Measurements from ENCODE around the gene XXYLT1.

Gene XXYLT1

DNA sequence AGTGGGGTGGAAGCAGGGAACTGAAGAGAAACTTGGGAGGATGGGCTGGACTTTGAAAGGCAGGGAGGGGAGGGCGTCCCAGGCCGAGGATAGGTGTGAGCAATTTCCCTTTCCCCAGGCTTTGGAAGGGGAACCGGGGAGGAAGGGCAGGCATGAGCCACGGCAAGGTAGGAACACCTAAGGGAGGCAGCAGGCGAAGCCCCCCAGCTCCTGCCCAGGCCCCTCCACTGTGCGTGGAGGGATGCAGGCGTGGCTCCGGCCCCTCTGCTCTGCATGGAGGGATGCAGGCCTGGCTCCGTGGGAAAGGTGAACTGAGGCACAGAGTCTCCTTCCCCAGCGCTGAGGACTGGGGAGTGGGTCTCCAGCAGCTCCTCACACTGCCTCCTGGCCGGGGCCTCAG, 236.4 kb downstream of the XXYLT1 start:
- 88 to 90% methylated on average over 9 to 11 of the region's 11 CpGs for WGBS, 2 experiments (ENCODE audit: insufficient coverage in 2 of 2)
- H3K9me3 ChIP-seq (ENCODE audit: control insufficient read depth, low read length) = peaks cover 4% of the 10 kb centered on the region
- no peak overlapping the region for H3K27ac ChIP-seq (ENCODE audit: low read depth, low read length, severe bottlenecking)
- no peaks in the 10 kb centered on the region for H3K36me3 ChIP-seq (ENCODE audit: control insufficient read depth, insufficient read depth, low read length)
- H3K4me1 ChIP-seq (ENCODE audit: control insufficient read depth, insufficient read depth, low read length, poor library complexity, severe bottlenecking) = peaks cover 51% of the 10 kb centered on the region
- H3K4me3 ChIP-seq (ENCODE audit: extremely low read depth, insufficient read depth, low read length, poor library complexity, severe bottlenecking) = no peak overlapping the region

DNA sequence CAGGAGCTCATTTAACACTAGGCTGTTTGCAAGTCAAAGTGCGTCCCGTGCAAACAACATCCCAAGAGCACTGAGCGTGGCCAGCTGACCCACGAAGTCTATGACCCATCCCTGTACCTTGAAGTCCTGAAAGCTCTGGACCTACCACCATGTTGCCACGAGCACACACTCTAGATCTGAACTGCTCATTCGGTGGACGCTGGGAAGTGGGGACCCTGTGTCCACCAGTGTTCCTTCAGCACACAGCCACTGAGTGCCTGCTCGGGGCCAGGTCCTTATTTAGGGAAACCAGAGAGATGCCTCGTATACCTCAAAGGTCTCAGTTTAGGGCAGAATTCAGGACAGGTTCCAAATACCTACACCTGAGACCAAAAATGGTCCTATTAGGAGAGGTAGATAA, 236.9 kb downstream of the XXYLT1 start:
- Histone ChIP-seq H3K4me3 (ENCODE audit: extremely low read depth, insufficient read depth, low read length, poor library complexity, severe bottlenecking) (no peak overlapping the region), H3K36me3 (ENCODE audit: control insufficient read depth, insufficient read depth, low read length) (no peaks in the 10 kb centered on the region), H3K4me1 (ENCODE audit: control insufficient read depth, insufficient read depth, low read length, poor library complexity, severe bottlenecking) (peaks cover 52% of the 10 kb centered on the region), H3K9me3 (ENCODE audit: control insufficient read depth, low read length) (peaks cover 4% of the 10 kb centered on the region), H3K27ac (ENCODE audit: low read depth, low read length, severe bottlenecking) (no peak overlapping the region)
- 72 to 73% methylated on average over 9 of the region's 9 CpGs for WGBS, 2 experiments (ENCODE audit: insufficient coverage in 2 of 2)

DNA sequence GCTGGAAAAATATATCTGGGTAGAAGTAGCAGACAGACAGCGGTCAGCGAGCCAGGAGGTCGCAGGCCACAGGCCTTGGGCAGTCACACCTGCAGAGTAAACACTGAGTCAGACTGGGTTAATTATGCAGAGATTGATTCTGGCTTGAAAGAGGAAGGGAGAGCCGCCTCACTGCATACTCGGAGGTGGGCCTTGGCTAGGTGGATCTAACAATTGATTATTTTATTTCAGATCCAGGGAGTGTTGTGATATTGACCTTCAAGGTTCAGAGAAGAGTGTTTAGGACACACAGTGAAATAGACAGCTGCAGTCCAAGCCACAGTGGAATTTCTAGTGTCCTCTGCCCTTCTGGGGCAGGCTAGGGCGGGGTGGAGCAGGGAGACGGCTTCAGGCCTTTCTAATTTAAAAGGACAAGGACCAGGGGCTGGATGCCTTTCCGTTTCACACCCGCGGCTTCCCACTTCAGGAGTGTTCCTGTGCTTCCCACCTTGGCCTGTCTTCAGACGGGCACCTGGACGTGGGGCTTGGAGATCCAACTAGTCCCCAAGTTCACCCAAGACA, 237.3 kb downstream of the XXYLT1 start:
- no peak overlapping the region for H3K27ac ChIP-seq (ENCODE audit: low read depth, low read length, severe bottlenecking)
- H3K36me3 ChIP-seq (ENCODE audit: control insufficient read depth, insufficient read depth, low read length) = no peaks in the 10 kb centered on the region
- no peak overlapping the region for H3K4me3 ChIP-seq (ENCODE audit: extremely low read depth, insufficient read depth, low read length, poor library complexity, severe bottlenecking)
- 56 to 61% methylated on average over 12 of the region's 12 CpGs for WGBS, 2 experiments (ENCODE audit: insufficient coverage in 2 of 2)
- peaks cover 56% of the 10 kb centered on the region for H3K4me1 ChIP-seq (ENCODE audit: control insufficient read depth, insufficient read depth, low read length, poor library complexity, severe bottlenecking)
- H3K9me3 ChIP-seq (ENCODE audit: control insufficient read depth, low read length) = peaks cover 4% of the 10 kb centered on the region

DNA sequence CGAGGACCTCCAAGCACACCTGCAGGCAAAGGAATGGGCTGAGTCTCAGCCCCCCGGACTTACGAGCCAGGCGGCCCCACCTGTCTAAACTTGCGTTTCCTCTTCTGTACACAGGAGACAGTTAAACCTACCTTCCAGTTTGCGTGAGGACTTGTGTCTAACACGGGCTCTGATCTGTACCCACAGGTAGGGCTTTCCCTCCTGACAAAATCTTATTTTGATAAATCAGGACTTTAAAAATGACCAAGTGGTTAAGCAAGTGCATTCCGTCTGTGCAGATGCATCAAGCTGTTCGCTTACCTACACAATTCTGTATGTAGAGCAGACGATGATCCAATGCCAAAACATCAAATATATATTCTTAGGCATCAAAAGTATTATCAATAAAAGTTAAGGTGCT, 238.0 kb downstream of the XXYLT1 start:
- Histone ChIP-seq H3K27ac (ENCODE audit: low read depth, low read length, severe bottlenecking) (no peak overlapping the region), H3K36me3 (ENCODE audit: control insufficient read depth, insufficient read depth, low read length) (no peaks in the 10 kb centered on the region), H3K9me3 (ENCODE audit: control insufficient read depth, low read length) (peaks cover 4% of the 10 kb centered on the region), H3K4me1 (ENCODE audit: control insufficient read depth, insufficient read depth, low read length, poor library complexity, severe bottlenecking) (peaks cover 56% of the 10 kb centered on the region), H3K4me3 (ENCODE audit: extremely low read depth, insufficient read depth, low read length, poor library complexity, severe bottlenecking) (no peak overlapping the region)
- WGBS, 2 experiments (ENCODE audit: insufficient coverage in 2 of 2) = 93% methylated on average over 5 to 7 of the region's 10 CpGs

DNA sequence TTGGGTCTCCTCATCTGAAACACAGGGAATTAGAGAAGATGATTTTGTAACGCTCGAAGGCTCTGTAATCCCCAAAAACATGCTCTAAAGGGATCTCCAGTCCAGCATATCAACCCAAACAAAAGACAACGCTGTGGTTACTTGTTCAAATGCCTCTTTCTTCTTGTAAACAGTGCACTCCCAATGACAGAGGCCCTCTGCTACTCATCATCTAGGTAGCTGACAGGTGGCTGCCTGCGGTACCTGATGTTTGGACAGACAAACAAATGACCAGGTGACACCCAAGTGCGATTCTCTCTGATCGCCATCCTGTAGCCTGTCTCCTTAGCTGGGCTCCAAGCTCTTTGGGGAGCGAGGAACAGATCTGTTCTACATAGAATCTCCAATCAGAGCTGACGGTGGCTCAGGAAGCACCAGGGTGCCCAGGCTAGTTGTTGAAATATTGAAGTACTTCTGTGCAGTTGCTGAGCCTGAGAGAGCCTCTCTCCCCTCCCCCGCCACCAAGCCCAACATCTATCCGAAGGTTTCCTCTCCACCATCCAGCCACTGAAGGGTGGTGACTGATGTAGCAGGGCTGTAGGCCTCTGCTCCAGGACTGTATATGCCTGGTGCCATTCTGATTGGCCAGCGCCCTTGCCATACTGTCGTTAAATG, 238.7 kb downstream of the XXYLT1 start:
- Histone ChIP-seq H3K4me1 (ENCODE audit: control insufficient read depth, insufficient read depth, low read length, poor library complexity, severe bottlenecking) (peaks cover 56% of the 10 kb centered on the region), H3K36me3 (ENCODE audit: control insufficient read depth, insufficient read depth, low read length) (no peaks in the 10 kb centered on the region), H3K27ac (ENCODE audit: low read depth, low read length, severe bottlenecking) (peak overlapping the region; percentile 80), H3K4me3 (ENCODE audit: extremely low read depth, insufficient read depth, low read length, poor library complexity, severe bottlenecking) (no peak overlapping the region), H3K9me3 (ENCODE audit: control insufficient read depth, low read length) (no peaks in the 10 kb centered on the region)
- WGBS, 2 experiments (ENCODE audit: insufficient coverage in 2 of 2) = 74 to 95% methylated on average over 6 to 8 of the region's 12 CpGs

DNA sequence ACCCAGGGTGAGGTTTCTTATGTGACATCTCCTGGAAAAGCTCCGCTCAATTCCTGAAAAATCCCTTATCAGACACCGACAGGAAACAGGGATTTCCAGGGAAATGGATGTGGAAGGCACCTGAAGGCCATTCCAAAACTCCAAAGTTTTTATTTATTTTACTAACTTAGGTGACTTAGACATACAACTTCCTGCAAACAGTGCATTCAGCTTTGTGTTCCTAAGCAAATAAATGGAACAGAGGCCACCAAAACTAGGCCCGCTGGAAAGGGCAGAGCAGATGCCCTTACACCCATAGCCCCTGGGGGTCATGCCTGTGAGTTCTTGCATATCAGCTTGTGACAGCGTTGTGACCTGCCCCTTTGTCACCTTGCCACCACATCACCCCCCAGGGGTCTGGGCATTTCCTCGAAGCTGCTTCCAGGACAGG, 239.4 kb downstream of the XXYLT1 start:
- Histone ChIP-seq H3K27ac (ENCODE audit: low read depth, low read length, severe bottlenecking) (peak overlapping the region; percentile 80), H3K36me3 (ENCODE audit: control insufficient read depth, insufficient read depth, low read length) (no peaks in the 10 kb centered on the region), H3K9me3 (ENCODE audit: control insufficient read depth, low read length) (no peaks in the 10 kb centered on the region), H3K4me1 (ENCODE audit: control insufficient read depth, insufficient read depth, low read length, poor library complexity, severe bottlenecking) (peaks cover 54% of the 10 kb centered on the region), H3K4me3 (ENCODE audit: extremely low read depth, insufficient read depth, low read length, poor library complexity, severe bottlenecking) (no peak overlapping the region)
- WGBS, 2 experiments (ENCODE audit: insufficient coverage in 2 of 2) = 80 to 100% methylated on average over 1 to 2 of the region's 5 CpGs

DNA sequence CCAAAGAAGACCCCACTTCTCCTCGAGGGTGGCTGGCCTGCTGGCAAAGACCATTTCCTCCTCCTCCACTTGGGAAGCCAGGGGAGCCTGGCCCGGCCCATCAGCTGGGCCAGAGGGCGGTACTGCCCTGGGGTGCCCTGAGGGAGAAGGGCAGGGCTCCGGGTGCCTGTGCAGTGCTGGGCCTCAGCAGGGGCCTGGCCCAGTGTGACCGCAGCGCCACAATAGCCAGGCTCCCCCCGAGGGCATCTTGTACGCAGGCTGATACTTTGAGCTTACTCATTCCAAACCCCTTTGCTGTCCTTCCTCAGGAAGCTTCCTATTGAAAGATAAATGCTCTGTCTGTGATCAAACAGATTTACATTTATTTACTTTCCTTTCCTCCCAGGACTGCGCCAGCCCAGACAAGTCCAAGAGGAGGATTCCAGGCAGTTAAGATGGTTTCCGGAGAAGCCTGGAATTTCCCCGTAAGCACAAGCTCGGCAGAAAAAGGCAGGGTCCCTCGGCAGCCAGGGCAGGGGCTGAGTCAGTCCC, 240.1 kb downstream of the XXYLT1 start:
- H3K27ac ChIP-seq (ENCODE audit: low read depth, low read length, severe bottlenecking) = peak overlapping the region; percentile 80
- 56 to 68% methylated on average over 11 to 12 of the region's 13 CpGs for WGBS, 2 experiments (ENCODE audit: insufficient coverage in 2 of 2)
- peaks cover 50% of the 10 kb centered on the region for H3K4me1 ChIP-seq (ENCODE audit: control insufficient read depth, insufficient read depth, low read length, poor library complexity, severe bottlenecking)
- no peaks in the 10 kb centered on the region for H3K36me3 ChIP-seq (ENCODE audit: control insufficient read depth, insufficient read depth, low read length)
- no peak overlapping the region for H3K4me3 ChIP-seq (ENCODE audit: extremely low read depth, insufficient read depth, low read length, poor library complexity, severe bottlenecking)
- no peaks in the 10 kb centered on the region for H3K9me3 ChIP-seq (ENCODE audit: control insufficient read depth, low read length)

DNA sequence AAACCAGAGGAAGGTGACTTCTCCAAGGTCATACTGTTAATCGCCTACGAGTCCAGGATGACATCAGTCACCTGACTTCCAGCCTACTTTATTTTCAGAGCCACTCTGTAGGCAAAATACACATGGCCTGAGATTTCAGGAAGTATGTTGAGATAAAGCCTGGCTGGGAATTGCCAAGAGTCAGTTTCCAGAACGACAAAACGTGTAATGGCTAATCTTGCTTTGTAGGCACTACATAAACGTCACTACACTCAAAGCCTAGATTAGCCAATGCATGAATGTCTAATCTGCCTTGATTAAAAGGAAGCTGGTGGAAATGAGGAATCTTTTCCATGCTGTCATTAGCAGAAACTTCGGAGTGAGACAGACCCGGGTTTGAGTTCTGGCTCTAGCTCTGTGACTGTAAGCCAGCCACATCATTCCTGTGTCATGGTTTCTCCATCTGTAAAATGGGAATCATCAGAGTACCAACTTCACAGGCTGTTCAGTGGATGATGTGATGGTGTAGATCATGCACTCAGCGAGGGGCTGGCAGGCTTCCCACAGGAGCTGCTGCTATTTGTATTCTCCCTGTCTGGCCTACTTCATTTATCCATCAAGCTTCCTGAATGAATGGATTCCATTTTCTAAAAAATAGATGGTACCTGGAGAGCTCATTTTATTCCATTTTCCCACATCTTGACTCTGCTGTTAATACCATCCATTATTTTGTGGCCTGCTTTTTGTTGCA, 241.9 kb downstream of the XXYLT1 start:
- 92 to 98% methylated on average over 5 to 6 of the region's 8 CpGs for WGBS, 2 experiments (ENCODE audit: insufficient coverage in 2 of 2)
- no peak overlapping the region for H3K27ac ChIP-seq (ENCODE audit: low read depth, low read length, severe bottlenecking)
- no peak overlapping the region for H3K4me3 ChIP-seq (ENCODE audit: extremely low read depth, insufficient read depth, low read length, poor library complexity, severe bottlenecking)
- H3K9me3 ChIP-seq (ENCODE audit: control insufficient read depth, low read length) = peaks cover 2% of the 10 kb centered on the region
- peaks cover 44% of the 10 kb centered on the region for H3K4me1 ChIP-seq (ENCODE audit: control insufficient read depth, insufficient read depth, low read length, poor library complexity, severe bottlenecking)
- no peaks in the 10 kb centered on the region for H3K36me3 ChIP-seq (ENCODE audit: control insufficient read depth, insufficient read depth, low read length)

DNA sequence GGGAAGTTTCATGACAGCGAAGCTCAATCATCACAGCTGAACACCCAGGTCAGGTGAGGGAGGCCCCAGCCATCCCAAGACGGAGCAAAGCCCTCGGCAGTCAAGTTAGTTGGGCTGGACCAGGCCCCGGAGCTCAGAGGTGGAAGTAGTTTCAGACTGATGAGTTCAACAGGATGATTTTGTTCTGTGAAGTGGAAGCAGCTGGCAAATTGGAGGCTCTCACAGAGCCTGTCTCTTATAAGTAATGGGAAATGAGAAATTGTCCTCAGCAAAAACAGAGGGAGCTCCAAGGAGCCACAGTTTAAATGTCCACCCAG, 245.1 kb downstream of the XXYLT1 start:
- no peak overlapping the region for H3K27ac ChIP-seq (ENCODE audit: low read depth, low read length, severe bottlenecking)
- 84 to 92% methylated on average over 4 of the region's 4 CpGs for WGBS, 2 experiments (ENCODE audit: insufficient coverage in 2 of 2)
- no peak overlapping the region for H3K4me3 ChIP-seq (ENCODE audit: extremely low read depth, insufficient read depth, low read length, poor library complexity, severe bottlenecking)
- H3K9me3 ChIP-seq (ENCODE audit: control insufficient read depth, low read length) = peaks cover 8% of the 10 kb centered on the region
- H3K36me3 ChIP-seq (ENCODE audit: control insufficient read depth, insufficient read depth, low read length) = no peaks in the 10 kb centered on the region
- peaks cover 22% of the 10 kb centered on the region for H3K4me1 ChIP-seq (ENCODE audit: control insufficient read depth, insufficient read depth, low read length, poor library complexity, severe bottlenecking)

DNA sequence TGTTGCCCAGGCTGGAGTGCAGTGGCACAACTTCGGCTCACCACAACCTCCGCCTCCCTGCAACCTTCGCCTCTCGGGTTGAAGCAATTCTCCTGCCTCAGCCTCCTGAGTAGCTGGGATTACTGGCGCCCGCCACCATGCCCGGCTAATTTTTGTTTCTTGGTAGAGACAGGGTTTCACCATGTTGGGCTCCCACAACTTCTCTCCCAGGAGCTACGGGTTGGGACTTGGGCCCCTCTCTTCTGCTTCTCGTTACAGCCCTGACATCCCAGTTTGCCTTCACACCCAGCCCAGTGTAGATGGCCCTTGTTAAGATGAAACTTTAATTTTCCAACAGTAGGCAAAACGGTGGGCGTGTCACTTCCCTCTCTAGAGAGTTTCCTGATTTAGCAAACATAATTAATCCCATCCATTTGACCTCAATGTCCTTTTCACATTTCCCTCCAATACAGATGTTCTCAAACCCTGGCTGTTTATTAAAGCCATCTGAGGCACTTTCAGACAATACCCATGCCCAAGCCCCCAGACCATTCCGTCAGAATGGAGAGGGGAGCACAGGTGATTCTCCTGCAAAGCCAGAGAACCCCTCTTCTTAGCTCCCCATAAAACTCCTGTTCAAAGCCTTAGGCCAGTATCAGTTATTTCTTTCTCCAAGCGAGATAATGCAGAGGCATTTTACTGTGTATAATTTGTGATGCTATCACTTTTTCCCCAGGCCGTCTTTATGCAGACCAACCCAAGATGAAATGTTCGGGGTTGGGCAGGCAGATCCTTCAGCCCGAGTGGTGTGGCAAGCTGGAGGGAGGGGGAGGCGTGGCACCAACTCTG, 245.7 kb downstream of the XXYLT1 start:
- Histone ChIP-seq H3K4me1 (ENCODE audit: control insufficient read depth, insufficient read depth, low read length, poor library complexity, severe bottlenecking) (peaks cover 17% of the 10 kb centered on the region), H3K27ac (ENCODE audit: low read depth, low read length, severe bottlenecking) (no peak overlapping the region), H3K9me3 (ENCODE audit: control insufficient read depth, low read length) (peaks cover 8% of the 10 kb centered on the region), H3K36me3 (ENCODE audit: control insufficient read depth, insufficient read depth, low read length) (no peaks in the 10 kb centered on the region), H3K4me3 (ENCODE audit: extremely low read depth, insufficient read depth, low read length, poor library complexity, severe bottlenecking) (no peak overlapping the region)
- 90 to 94% methylated on average over 10 to 13 of the region's 17 CpGs for WGBS, 2 experiments (ENCODE audit: insufficient coverage in 2 of 2)

Data from mesodermal cell (in vitro differentiated cells).